IMR-90 (cell line): Measurements from ENCODE around the gene CCHCR1. TPM values are rescaled to one million over a fixed set of nuclear protein-coding genes. Genes with fewer than 3 reads are reported as not detected.

Experiments
- ATAC-seq: fragments of 200-7000 bp; cut with Tn5 transposase; 2 replicates; pipeline ENCODE4 v1.9.1; 2020; ENCODE audit warnings: low read depth, mild to moderate bottlenecking, moderate library complexity
- BruUV-seq: library from RNA; stranded (reverse); fragments of 400-500 nt; replicated peaks from 2 replicates; lab custom pipeline; 2021; lab: Mats Ljungman, UMichigan
- CTCF ChIA-PET: fragments of 300-600 bp; formaldehyde crosslinking; extraction: SDS; loops from one replicate; lab custom pipeline; 2021; ENCODE audit warnings: antibody characterized with exemption; lab: Yijun Ruan, JAX
- POLR2A ChIA-PET: fragments of 300-600 bp; sonication (Branson Sonifier 250); formaldehyde crosslinking; loops from one replicate; lab custom pipeline; 2022; ENCODE audit warnings: antibody characterized with exemption; ENCODE audit not compliant: unreplicated experiment; lab: Charles Lee
- DNase-seq: peaks from one replicate; pipeline ENCODE4 v3.0.0; 2013
- H2AFZ ChIP-seq: replicated peaks from 2 replicates; pipeline ENCODE3; 2013; ENCODE audit warnings: low read length, mild to moderate bottlenecking; ENCODE audit not compliant: poor library complexity
- H2AK5ac ChIP-seq: 2 replicates; pipeline ENCODE4 v1.6.1; 2013; ENCODE audit warnings: low read depth, low read length, inconsistent platforms
- H2AK9ac ChIP-seq: replicated peaks from 2 replicates; pipeline ENCODE3; 2013; ENCODE audit warnings: mild to moderate bottlenecking, low read depth, low read length, moderate library complexity; ENCODE audit not compliant: poor library complexity
- H2BK120ac ChIP-seq: 2 replicates; pipeline ENCODE4 v1.6.1; 2013; ENCODE audit warnings: low read depth, low read length, inconsistent platforms
- H2BK15ac ChIP-seq: 3 replicates; pipeline ENCODE4 v1.6.1; 2013; ENCODE audit warnings: low read depth, low read length, inconsistent platforms
- H2BK20ac ChIP-seq: 2 replicates; pipeline ENCODE4 v1.6.1; 2013; ENCODE audit warnings: low read depth, mild to moderate bottlenecking, inconsistent platforms, low read length, moderate library complexity
- H2BK5ac ChIP-seq: 2 replicates; pipeline ENCODE4 v1.6.1; 2013; ENCODE audit warnings: mild to moderate bottlenecking, low read depth, low read length, inconsistent platforms; ENCODE audit not compliant: poor library complexity, severe bottlenecking
- H3K14ac ChIP-seq: replicated peaks from 2 replicates; pipeline ENCODE4 v1.6.1; 2013; ENCODE audit warnings: low read depth, low read length, inconsistent platforms
- H3K18ac ChIP-seq: 2 replicates; pipeline ENCODE4 v1.6.1; 2013; ENCODE audit warnings: low read depth, low read length, control low read depth
- H3K23ac ChIP-seq: 2 replicates; pipeline ENCODE4 v1.6.1; 2013; ENCODE audit warnings: low read depth, low read length, inconsistent platforms
- H3K27ac ChIP-seq: 2 replicates; pipeline ENCODE4 v1.5.1; 2013; ENCODE audit warnings: mild to moderate bottlenecking, control low read depth, low read length; ENCODE audit not compliant: insufficient read depth
- H3K27me3 ChIP-seq: 2 replicates; pipeline ENCODE4 v1.6.1; 2013; ENCODE audit warnings: low read length; ENCODE audit not compliant: control insufficient read depth, insufficient read depth
- H3K36me3 ChIP-seq: 2 replicates; pipeline ENCODE4 v1.6.1; 2013; ENCODE audit warnings: low read length, mixed read lengths; ENCODE audit not compliant: control insufficient read depth, insufficient read depth
- H3K4ac ChIP-seq: 2 replicates; pipeline ENCODE4 v1.6.1; 2013; ENCODE audit warnings: low read depth, low read length, inconsistent platforms
- H3K4me1 ChIP-seq: 2 replicates; pipeline ENCODE4 v1.6.1; 2013; ENCODE audit warnings: low read length, mixed read lengths; ENCODE audit not compliant: control insufficient read depth, insufficient read depth
- H3K4me2 ChIP-seq: 2 replicates; pipeline ENCODE4 v1.6.1; 2013; ENCODE audit warnings: low read depth, mild to moderate bottlenecking, control low read depth, low read length, moderate library complexity
- H3K4me3 ChIP-seq: 2 replicates; pipeline ENCODE4 v1.5.1; 2013; ENCODE audit warnings: low read depth, mild to moderate bottlenecking, control low read depth, low read length, moderate library complexity; ENCODE audit not compliant: insufficient read depth
- H3K56ac ChIP-seq: 2 replicates; pipeline ENCODE4 v1.6.1; 2013; ENCODE audit warnings: low read length, inconsistent platforms; ENCODE audit not compliant: insufficient read depth; ENCODE audit errors: extremely low read depth
- H3K79me1 ChIP-seq, 2 experiments: 2 replicates each; pipeline ENCODE4 v1.6.1; 2013; ENCODE audit warnings: low read length in 2 of 2, inconsistent platforms in 1 of 2, low read depth in 1 of 2
- H3K9ac ChIP-seq: 2 replicates; pipeline ENCODE4 v1.6.1; 2013; ENCODE audit warnings: low read depth, low read length, control low read depth
- H3K9me1 ChIP-seq: 2 replicates; pipeline ENCODE4 v1.6.1; 2013; ENCODE audit warnings: low read length, inconsistent platforms; ENCODE audit not compliant: insufficient read depth
- H3K9me3 ChIP-seq: 2 replicates; pipeline ENCODE4 v1.6.1; 2013; ENCODE audit warnings: low read length; ENCODE audit not compliant: control insufficient read depth, insufficient read depth
- H4K20me1 ChIP-seq: 2 replicates; pipeline ENCODE4 v1.6.1; 2013; ENCODE audit warnings: low read length, inconsistent platforms; ENCODE audit not compliant: insufficient read depth
- H4K5ac ChIP-seq: 2 replicates; pipeline ENCODE4 v1.6.1; 2013; ENCODE audit warnings: mild to moderate bottlenecking, low read depth, low read length, control low read depth
- H4K8ac ChIP-seq, 2 experiments: 2 replicates each; pipeline ENCODE4 v1.6.1; 2013; ENCODE audit warnings: low read depth in 2 of 2, low read length in 2 of 2, control low read depth in 1 of 2, inconsistent platforms in 1 of 2
- H4K91ac ChIP-seq: 2 replicates; pipeline ENCODE4 v1.6.1; 2013; ENCODE audit warnings: low read depth, low read length, inconsistent platforms; ENCODE audit not compliant: insufficient read depth
- MXI1 ChIP-seq: IDR thresholded peaks from 2 replicates; pipeline ENCODE4 v1.6.1; 2012; ENCODE audit warnings: low read depth, mild to moderate bottlenecking, low read length, moderate library complexity, borderline replicate concordance
- NFE2L2 ChIP-seq: fragments of 150-350 bp; IDR thresholded peaks from 2 replicates; pipeline ENCODE4 v1.6.1; 2016; ENCODE audit warnings: low read depth, mild to moderate bottlenecking, low read length
- USF2 ChIP-seq: fragments of 150-350 bp; IDR thresholded peaks from 2 replicates; pipeline ENCODE4 v1.6.1; 2017; ENCODE audit warnings: mild to moderate bottlenecking, antibody characterized with exemption, low read length, low read depth
- WGBS, 2 experiments: methylation state at CpG; one replicate each; pipeline versions ENCODE4 v1.1.5 to v1.1.7; 2013; ENCODE audit warnings: missing lambda C conversion rate in 2 of 2; ENCODE audit not compliant: insufficient read length in 1 of 2; ENCODE audit errors: extremely low coverage in 2 of 2; 5-methylcytosine and 5-hydroxymethylcytosine counted together
- dilution Hi-C: fragments of 300-500 bp; cut with HindIII; formaldehyde crosslinking; loops from one replicate; pipeline ENCODE4 v1.14.3; 2018; ENCODE audit warnings: low sequenced_read_pairs; ENCODE audit not compliant: unreplicated experiment
- in situ Hi-C: fragments of 300-500 bp; cut with MboI; formaldehyde crosslinking; loops from 3 replicates; pipeline ENCODE4 v1.14.3; 2019; ENCODE audit warnings: low sequenced_read_pairs, inconsistent platforms, mixed read lengths
- intact Hi-C: fragments of 100-400 bp; cut with micrococcal nuclease; formaldehyde crosslinking; loops from 2 replicates; pipeline ENCODE4 v1.10.0; 2022
- polyA plus RNA-seq, 3 experiments: library from polyadenylated mRNA; depleted of rRNA; stranded (reverse); fragments of >200 nt; gene quantifications; 2 replicates each; pipeline ENCODE4 v1.2.3, GENCODE V29; 2012; ENCODE audit warnings: low replicate concordance in 1 of 3
- total RNA-seq: library from RNA; depleted of rRNA; stranded (reverse); fragments of >200 nt; gene quantifications from 2 replicates; pipeline ENCODE4 v1.2.3, GENCODE V29; 2012

CCHCR1 gene
- total and polyA plus RNA-seq, 2 of the 4 experiments (the other 2 are of a cell fraction) = 13.1 to 22.0 TPM

- no peak overlapping the region for H3K9ac ChIP-seq
- no peak overlapping the region for H3K27ac ChIP-seq
- dilution Hi-C loops = no loop called here
Observed at GRCh38 chr6:31122791-31123706, 34.6 kb downstream of the CCHCR1 start.

More at GRCh38 chr6:31122791-31123706, 34.6 kb downstream of the CCHCR1 start:
- Histone ChIP-seq H3K9me1 (no peaks in the 10 kb centered on the region), H2AFZ (peak overlapping the region; percentile 48), H4K5ac (no peak overlapping the region), H2BK5ac (no peak overlapping the region), H3K4me1 (peaks cover 2% of the 10 kb centered on the region; the same call in 1 of the 2 replicates), H3K79me1 (no peaks in the 10 kb centered on the region), H3K4me2 (no peak overlapping the region), H4K8ac (no peak overlapping the region), H3K56ac (no peak overlapping the region), H3K23ac (no peak overlapping the region), H3K14ac (no peak overlapping the region), H4K91ac (no peak overlapping the region; the same call in 1 of the 2 replicates), H2AK9ac (peak overlapping the region; percentile 58), H3K9me3 (no peaks in the 10 kb centered on the region), H4K20me1 (no peaks in the 10 kb centered on the region), H2AK5ac (peak overlapping the region; percentile 25; the same call in 1 of the 2 replicates), H2BK20ac (no peak overlapping the region), H3K27me3 (peaks cover 3% of the 10 kb centered on the region; the same call in 1 of the 2 replicates), H3K36me3 (no peaks in the 10 kb centered on the region), H3K4me3 (no peak overlapping the region), H2BK120ac (no peak overlapping the region), H3K4ac (no peak overlapping the region), H3K18ac (no peak overlapping the region), H2BK15ac (no peak overlapping the region)
- no TSS peak for BruUV-seq
- 9% methylated on average over 6 of the region's 16 CpGs; no CpG with 5 or more reads in 1 of the 2 experiments for WGBS, 2 experiments
- in situ Hi-C loops = no loop called here
- intact Hi-C loops = no loop called here
- ATAC-seq = peak; percentile 73
- CTCF ChIA-PET = no interaction called here
- DNase-seq = peak; percentile 76
- TF ChIP-seq MXI1 (peak; percentile 62; the same call in 1 of the 2 replicates), USF2 (peak; percentile 68; the same call in 1 of the 2 replicates), NFE2L2 (no peak)
- POLR2A ChIA-PET = no interaction called here
